OCI-LY3 (cell line): ENCODE data around the gene PELI2.

Source experiments
- CTCF ChIP-seq: fragments of 200-600, 300-600 bp; sonication (generic); IDR thresholded peaks from 2 replicates; pipeline ENCODE4 v1.5.1; 2014; ENCODE audit warnings: antibody characterized with exemption, low read length, low read depth
- EZH2phosphoT487 ChIP-seq: fragments of 200-600 bp; shearing (Covaris generic); IDR thresholded peaks from 2 replicates; pipeline ENCODE4 v1.6.1; 2018; ENCODE audit warnings: antibody characterized with exemption, mixed run types, low read depth

DNA sequence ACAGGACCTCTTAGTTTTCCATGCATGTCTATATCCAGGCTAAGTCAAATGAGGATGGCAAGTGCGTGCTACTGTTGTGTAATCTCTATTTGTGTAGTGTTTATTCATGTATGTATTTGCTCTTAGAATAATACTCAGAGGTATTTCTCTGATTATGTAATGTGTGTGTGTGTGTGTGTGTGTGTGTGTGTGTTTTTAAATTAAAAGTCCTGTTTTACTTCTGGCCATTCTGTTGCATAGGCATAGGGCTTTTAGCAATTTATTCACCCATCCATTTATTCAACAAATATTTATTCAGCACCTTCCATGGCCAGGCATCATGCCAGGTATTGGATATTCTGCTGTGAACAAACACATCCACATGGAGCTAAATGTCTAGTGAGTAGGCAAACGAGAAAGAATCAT lies 63.5 kb downstream of the PELI2 start:
- TF ChIP-seq CTCF: no peak
- no peak for TF ChIP-seq EZH2phosphoT487
